ENCODE measurements around the gene AVPR2. TPM values are rescaled to one million over a fixed set of nuclear protein-coding genes. Genes with fewer than 3 reads are reported as not detected.

Gene AVPR2
- total and polyA plus RNA-seq, 2 donors (not counting 1 experiment from before 2014, with no cell fraction given) = 0.12 TPM; not detected in 1

- H3K27me3 Mint-ChIP-seq = no peaks in the 10 kb centered on the region
- H2AFZ ChIP-seq (ENCODE audit: insufficient read depth, low read depth, low read length, poor library complexity, severe bottlenecking) = no peak overlapping the region
- intact Hi-C loops (cut with micrococcal nuclease) = no loop called here
- H3K4me3 Mint-ChIP-seq = no peak overlapping the region
- no peak overlapping the region for H3K4me3 ChIP-seq (ENCODE audit: control extremely low read depth in 1 of 5, extremely low read depth in 1 of 5, insufficient read depth in 1 of 5, low read depth in 2 of 5, low read length in 4 of 5)
- TF ChIP-seq CTCF (IDR thresholded peaks at IDR 0.05) = no peak
- no peak for TF ChIP-seq EZH2 (IDR thresholded peaks at IDR 0.05; ENCODE audit: borderline replicate concordance, insufficient read depth, low read depth, low read length, poor library complexity, severe bottlenecking)
- H3K4me2 ChIP-seq (replicated peaks; ENCODE audit: low read depth, low read length, poor library complexity, severe bottlenecking) = no peak overlapping the region
- H3K27ac ChIP-seq (ENCODE audit: low read length in 2 of 2) = no peak overlapping the region
- H3K9ac ChIP-seq (ENCODE audit: low read length) = no peak overlapping the region
- no peaks in the 10 kb centered on the region for H3K9me3 Mint-ChIP-seq (ENCODE audit: insufficient read depth)
- H4K20me1 ChIP-seq (ENCODE audit: control insufficient read depth, insufficient read depth, low read length, poor library complexity, severe bottlenecking) = no peaks in the 10 kb centered on the region
- H3K9me3 ChIP-seq (ENCODE audit: control extremely low read depth in 1 of 3, control insufficient read depth in 2 of 3, insufficient read depth in 1 of 3, low read length in 2 of 3) = no peaks in the 10 kb centered on the region
- H3K4me1 Mint-ChIP-seq = no peaks in the 10 kb centered on the region
- H3K27me3 ChIP-seq (replicated peaks in 1 of 4; ENCODE audit: control extremely low read depth in 1 of 4, control insufficient read depth in 3 of 4, insufficient read depth in 4 of 4, low read length in 3 of 4) = no peaks in the 10 kb centered on the region
- no peaks in the 10 kb centered on the region for H3K36me3 ChIP-seq (replicated peaks in 1 of 2; ENCODE audit: control extremely low read depth in 1 of 2, control insufficient read depth in 1 of 2, extremely low read depth in 1 of 2, insufficient read depth in 2 of 2, low read length in 1 of 2)
- DNase-seq (no peak), ATAC-seq (ENCODE audit: low read depth) (no peak)
- POLR2A ChIA-PET = no interaction called here
- no peak overlapping the region for H3K27ac Mint-ChIP-seq
- CTCF ChIA-PET = no interaction called here
- WGBS (ENCODE audit: insufficient coverage) = 85% methylated on average over 4 of the region's 9 CpGs
- H3K4me1 ChIP-seq (ENCODE audit: control insufficient read depth in 2 of 2, insufficient read depth in 2 of 2, low read length in 2 of 2) = no peaks in the 10 kb centered on the region
- H3K79me2 ChIP-seq (ENCODE audit: control insufficient read depth, insufficient read depth, low read length) = no peaks in the 10 kb centered on the region
Observed at GRCh38 chrX:153865685-153866084, 38.8 kb upstream of the AVPR2 start.

GRCh38 chrX:153866302-153867019 is 38.0 kb upstream of the AVPR2 start:
- ATAC-seq (ENCODE audit: low read depth) (no peak), DNase-seq (no peak)
- Histone ChIP-seq H3K36me3 (replicated peaks in 1 of 2; ENCODE audit: control extremely low read depth in 1 of 2, control insufficient read depth in 1 of 2, extremely low read depth in 1 of 2, insufficient read depth in 2 of 2, low read length in 1 of 2) (no peaks in the 10 kb centered on the region), H3K27ac (ENCODE audit: low read length in 2 of 2) (no peak overlapping the region), H4K20me1 (ENCODE audit: control insufficient read depth, insufficient read depth, low read length, poor library complexity, severe bottlenecking) (no peaks in the 10 kb centered on the region), H3K4me2 (replicated peaks; ENCODE audit: low read depth, low read length, poor library complexity, severe bottlenecking) (no peak overlapping the region), H3K9ac (ENCODE audit: low read length) (no peak overlapping the region), H3K9me3 (ENCODE audit: control extremely low read depth in 1 of 3, control insufficient read depth in 2 of 3, insufficient read depth in 1 of 3, low read length in 2 of 3) (no peaks in the 10 kb centered on the region), H2AFZ (ENCODE audit: insufficient read depth, low read depth, low read length, poor library complexity, severe bottlenecking) (no peak overlapping the region), H3K27me3 (replicated peaks in 1 of 4; ENCODE audit: control extremely low read depth in 1 of 4, control insufficient read depth in 3 of 4, insufficient read depth in 4 of 4, low read length in 3 of 4) (no peaks in the 10 kb centered on the region), H3K4me3 (ENCODE audit: control extremely low read depth in 1 of 5, extremely low read depth in 1 of 5, insufficient read depth in 1 of 5, low read depth in 2 of 5, low read length in 4 of 5) (no peak overlapping the region), H3K79me2 (ENCODE audit: control insufficient read depth, insufficient read depth, low read length) (no peaks in the 10 kb centered on the region), H3K4me1 (ENCODE audit: control insufficient read depth in 2 of 2, insufficient read depth in 2 of 2, low read length in 2 of 2) (no peaks in the 10 kb centered on the region)
- no peak overlapping the region for H3K4me3 Mint-ChIP-seq
- no peak overlapping the region for H3K27ac Mint-ChIP-seq
- TF ChIP-seq CTCF (IDR thresholded peaks at IDR 0.05) (no peak), EZH2 (IDR thresholded peaks at IDR 0.05; ENCODE audit: borderline replicate concordance, insufficient read depth, low read depth, low read length, poor library complexity, severe bottlenecking) (no peak)
- WGBS (ENCODE audit: insufficient coverage) = 85% methylated on average over 13 of the region's 22 CpGs
- H3K4me1 Mint-ChIP-seq = no peaks in the 10 kb centered on the region
- no peaks in the 10 kb centered on the region for H3K27me3 Mint-ChIP-seq
- intact Hi-C loops (cut with micrococcal nuclease) = no loop called here
- ChIA-PET CTCF (no interaction called here), POLR2A (interaction anchor here (0.7 kb wide), 1 partner anchor 662 kb away, joined by 4 read pairs; no protein-coding TSS in a partner anchor)
- H3K9me3 Mint-ChIP-seq (ENCODE audit: insufficient read depth) = no peaks in the 10 kb centered on the region
